ENCODE measurements around the gene IKZF4. TPM values are rescaled to one million over a fixed set of nuclear protein-coding genes. Genes with fewer than 3 reads are reported as not detected.

IKZF4 gene
- total RNA-seq, 1 donor, result 2.5 TPM

- no peak for TF ChIP-seq CTCF (IDR thresholded peaks at IDR 0.05; ENCODE audit: extremely low read depth, low read depth, low read length)
- Histone ChIP-seq H3K4me3 (ENCODE audit: insufficient read depth, low read length) (no peak overlapping the region), H3K27ac (ENCODE audit: low read depth, low read length) (no peak overlapping the region), H3K9me3 (ENCODE audit: low read depth, low read length) (no peaks in the 10 kb centered on the region), H3K79me2 (ENCODE audit: insufficient read depth, low read length) (no peaks in the 10 kb centered on the region), H3K4me1 (ENCODE audit: insufficient read depth, low read length) (no peaks in the 10 kb centered on the region), H3K27me3 (ENCODE audit: insufficient read depth, low read length) (no peaks in the 10 kb centered on the region), H4K20me1 (ENCODE audit: insufficient read depth, low read length) (no peaks in the 10 kb centered on the region), H3K36me3 (ENCODE audit: insufficient read depth, low read length) (peaks cover 65% of the 10 kb centered on the region), H3K4me2 (ENCODE audit: insufficient read depth, low read length) (no peak overlapping the region), H2AFZ (ENCODE audit: low read length) (no peak overlapping the region)
- DNase-seq (ENCODE audit: insufficient read length, low spot score, missing footprints), result no peak
These were observed 29.7 kb upstream of the IKZF4 start for GRCh38 chr12:55991110-55991509.

- no peak overlapping the region for H3K27ac ChIP-seq (ENCODE audit: low read depth, low read length)
- H3K4me1 ChIP-seq (ENCODE audit: insufficient read depth, low read length), result peaks cover 14% of the 10 kb centered on the region
- H3K79me2 ChIP-seq (ENCODE audit: insufficient read depth, low read length), result peaks cover 9% of the 10 kb centered on the region
- peak; percentile 18 for DNase-seq (ENCODE audit: insufficient read length, low spot score, missing footprints)
- no peaks in the 10 kb centered on the region for H4K20me1 ChIP-seq (ENCODE audit: insufficient read depth, low read length)
- H3K4me2 ChIP-seq (ENCODE audit: insufficient read depth, low read length), result no peak overlapping the region
- TF ChIP-seq CTCF (IDR thresholded peaks at IDR 0.05; ENCODE audit: extremely low read depth, low read depth, low read length), result no peak
- no peaks in the 10 kb centered on the region for H3K9me3 ChIP-seq (ENCODE audit: low read depth, low read length)
- H3K4me3 ChIP-seq (ENCODE audit: insufficient read depth, low read length), result no peak overlapping the region
- H3K36me3 ChIP-seq (ENCODE audit: insufficient read depth, low read length), result peaks cover 57% of the 10 kb centered on the region
- H2AFZ ChIP-seq (ENCODE audit: low read length), result no peak overlapping the region
- H3K27me3 ChIP-seq (ENCODE audit: insufficient read depth, low read length), result no peaks in the 10 kb centered on the region
These were observed 27.5 kb upstream of the IKZF4 start for GRCh38 chr12:55993230-55993853.

- Histone ChIP-seq H3K79me2 (ENCODE audit: insufficient read depth, low read length) (peaks cover 12% of the 10 kb centered on the region), H3K36me3 (ENCODE audit: insufficient read depth, low read length) (peaks cover 43% of the 10 kb centered on the region), H3K4me3 (ENCODE audit: insufficient read depth, low read length) (no peak overlapping the region), H3K4me2 (ENCODE audit: insufficient read depth, low read length) (no peak overlapping the region), H4K20me1 (ENCODE audit: insufficient read depth, low read length) (no peaks in the 10 kb centered on the region), H3K4me1 (ENCODE audit: insufficient read depth, low read length) (peaks cover 14% of the 10 kb centered on the region), H3K9me3 (ENCODE audit: low read depth, low read length) (no peaks in the 10 kb centered on the region), H2AFZ (ENCODE audit: low read length) (no peak overlapping the region), H3K27me3 (ENCODE audit: insufficient read depth, low read length) (no peaks in the 10 kb centered on the region), H3K27ac (ENCODE audit: low read depth, low read length) (no peak overlapping the region)
- peak; percentile 58 for DNase-seq (ENCODE audit: insufficient read length, low spot score, missing footprints)
- no peak for TF ChIP-seq CTCF (IDR thresholded peaks at IDR 0.05; ENCODE audit: extremely low read depth, low read depth, low read length)
These were observed 25.5 kb upstream of the IKZF4 start for GRCh38 chr12:55995366-55995765.

DNA sequence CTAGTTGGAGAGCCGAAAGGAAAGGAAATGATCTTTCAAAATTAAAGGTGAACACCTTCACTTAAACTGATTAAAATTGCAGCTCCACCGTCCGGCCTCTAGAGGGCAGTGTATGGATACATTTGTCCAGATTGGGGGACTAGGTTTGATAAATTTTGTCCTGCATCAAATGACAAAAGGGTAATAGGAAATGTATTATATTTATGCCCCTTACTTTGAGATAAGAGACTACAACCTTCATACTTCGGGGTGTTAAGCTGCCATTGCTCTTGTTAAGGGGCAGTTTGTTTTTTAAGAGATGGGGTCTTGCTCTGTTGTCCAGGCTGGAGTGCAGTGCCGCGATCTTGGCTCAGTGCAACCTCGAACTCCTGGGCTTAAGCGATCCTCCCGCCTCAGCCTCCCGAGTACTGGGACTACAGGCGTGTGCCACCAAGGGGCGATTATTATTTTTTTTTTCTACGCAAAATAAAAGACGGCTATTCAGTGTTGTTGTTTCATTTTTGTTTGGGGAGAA is 24.6 kb upstream of the IKZF4 start:
- peak; percentile 92 for DNase-seq (ENCODE audit: insufficient read length, low spot score, missing footprints)
- peak overlapping the region; percentile 96 for H3K4me3 ChIP-seq (ENCODE audit: insufficient read depth, low read length)
- peak overlapping the region; percentile 92 for H3K4me2 ChIP-seq (ENCODE audit: insufficient read depth, low read length)
- H2AFZ ChIP-seq (ENCODE audit: low read length), result peak overlapping the region; percentile 97
- peaks cover 34% of the 10 kb centered on the region for H3K36me3 ChIP-seq (ENCODE audit: insufficient read depth, low read length)
- no peaks in the 10 kb centered on the region for H4K20me1 ChIP-seq (ENCODE audit: insufficient read depth, low read length)
- peaks cover 14% of the 10 kb centered on the region for H3K4me1 ChIP-seq (ENCODE audit: insufficient read depth, low read length)
- TF ChIP-seq CTCF (IDR thresholded peaks at IDR 0.05; ENCODE audit: extremely low read depth, low read depth, low read length), result peak; percentile 83
- H3K9me3 ChIP-seq (ENCODE audit: low read depth, low read length), result no peaks in the 10 kb centered on the region
- no peaks in the 10 kb centered on the region for H3K27me3 ChIP-seq (ENCODE audit: insufficient read depth, low read length)
- H3K27ac ChIP-seq (ENCODE audit: low read depth, low read length), result peak overlapping the region; percentile 34
- peaks cover 12% of the 10 kb centered on the region for H3K79me2 ChIP-seq (ENCODE audit: insufficient read depth, low read length)

Data from osteoblast (primary cell).